Stimulated activated CD8-positive, alpha-beta memory T cell treated with anti-CD3 and anti-CD28 coated beads, Interleukin-7, amount 100 ng/mL, for 1 hour (primary cell): ENCODE results near the gene ERO1B.
"Not testable (repeated sequence)": the region's sequence is repeated elsewhere in the genome, so short reads cannot be mapped to it uniquely, and the experiment has no call there.

Source experiments
- DNase-seq, 2 donors: peaks; one replicate each; pipeline ENCODE4 v3.0.0-alpha.2; 2020; ENCODE audit warnings: low read depth in 2 of 2

ERO1B gene

DNA sequence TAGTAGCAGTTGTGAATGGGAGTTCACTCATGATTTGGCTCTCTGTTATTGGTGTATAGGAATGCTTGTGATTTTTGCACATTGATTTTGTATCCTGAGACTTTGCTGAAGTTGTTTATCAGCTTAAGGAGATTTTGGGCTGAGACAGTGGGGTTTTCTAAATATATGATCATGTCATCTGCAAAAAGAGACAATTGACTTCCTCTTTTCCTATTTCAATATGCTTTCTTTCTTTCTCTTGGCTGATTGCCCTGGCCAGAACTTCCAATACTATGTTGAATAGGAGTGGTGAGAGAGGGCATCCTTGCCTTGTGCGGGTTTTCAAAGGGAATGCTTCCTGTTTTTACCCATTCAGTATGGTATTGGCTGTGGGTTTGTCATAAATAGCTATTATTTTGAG, 93.7 kb downstream of the ERO1B start:
- not testable (repeated sequence) for DNase-seq

- not testable (repeated sequence) for DNase-seq
Observed at GRCh38 chr1:236186471-236186870, 95.3 kb downstream of the ERO1B start.

DNA sequence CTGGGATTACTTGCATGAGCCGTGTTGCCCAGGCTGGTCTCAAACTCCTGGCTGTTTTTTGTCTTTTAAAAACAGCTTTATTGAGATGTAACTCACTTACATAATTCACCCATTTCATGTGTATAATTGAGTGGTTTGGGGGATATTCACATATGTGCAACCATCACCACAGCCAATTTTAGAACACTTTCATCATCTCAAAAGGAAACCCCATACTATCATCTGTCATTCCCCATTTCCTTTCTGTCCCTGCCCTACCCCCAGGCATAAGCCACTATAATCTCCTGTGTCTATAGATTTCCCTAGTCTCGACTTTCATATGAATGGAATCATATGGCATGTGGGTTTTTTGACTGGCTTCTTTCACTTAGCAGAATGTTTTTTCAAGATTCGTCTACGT, 96.1 kb downstream of the ERO1B start:
- no peak for DNase-seq

- no peak for DNase-seq
Observed at GRCh38 chr1:236181059-236181458, 100.7 kb downstream of the ERO1B start.

- DNase-seq = no peak
Observed at GRCh38 chr1:236179634-236180033, 102.1 kb downstream of the ERO1B start.

- DNase-seq = no peak
Observed at GRCh38 chr1:236176337-236177336, 105.1 kb downstream of the ERO1B start.

GRCh38 chr1:236175642-236176336, 106.0 kb downstream of the ERO1B start:
- DNase-seq = no peak

GRCh38 chr1:236173174-236173767, 108.5 kb downstream of the ERO1B start:
- no peak for DNase-seq

GRCh38 chr1:236172041-236172579, 109.6 kb downstream of the ERO1B start:
- DNase-seq = no peak

- no peak for DNase-seq
Observed at GRCh38 chr1:236168716-236169429, 112.9 kb downstream of the ERO1B start.

DNA sequence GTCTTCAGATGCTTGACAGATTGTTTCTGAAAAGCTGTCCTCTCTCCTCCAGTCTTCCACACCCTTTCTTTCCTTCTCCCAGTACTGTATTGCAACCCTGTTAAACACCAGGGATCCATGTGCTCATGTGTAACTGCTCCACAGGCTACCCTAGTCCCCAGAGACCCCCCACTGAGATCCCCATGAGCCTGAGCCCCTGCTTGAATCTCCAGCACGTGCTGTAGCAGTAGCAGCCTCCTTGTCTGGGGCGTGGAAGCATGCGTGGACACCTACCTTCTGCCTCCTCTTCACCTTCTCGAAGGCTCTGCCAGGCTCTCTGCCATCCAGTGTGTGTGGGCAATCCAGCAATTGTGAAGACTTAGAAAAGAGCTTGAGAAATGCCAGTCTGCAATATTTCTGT, 114.2 kb downstream of the ERO1B start:
- no peak for DNase-seq

DNA sequence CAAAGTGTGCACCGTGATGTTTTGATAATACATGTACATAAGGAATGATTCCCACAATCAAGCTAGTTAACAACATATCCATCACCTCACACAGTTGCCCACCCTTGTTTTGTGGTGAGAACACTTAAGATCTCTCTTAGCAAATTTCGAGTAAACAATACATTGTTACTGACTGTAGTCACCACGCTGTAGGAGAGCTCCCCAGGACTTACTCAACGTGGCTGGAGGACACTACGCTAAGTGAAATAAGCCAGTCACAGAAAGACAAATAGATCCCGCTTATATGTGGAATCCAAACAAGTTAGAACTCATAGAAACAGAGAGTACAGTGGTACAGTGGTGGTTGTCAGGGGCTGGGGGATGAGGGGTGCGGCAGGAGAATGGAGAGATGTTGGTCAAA, 114.6 kb downstream of the ERO1B start:
- no peak for DNase-seq

- no peak for DNase-seq
Observed at GRCh38 chr1:236166041-236166440, 115.7 kb downstream of the ERO1B start.
